Rectal smooth muscle tissue (tissue), 1 donor: Measurements from ENCODE around the gene NDUFS6.

Experiments
- H3K27ac ChIP-seq: one replicate; pipeline ENCODE4 v1.7.0; 2013; ENCODE audit warnings: low read depth, low read length, inconsistent platforms
- H3K27me3 ChIP-seq: one replicate; pipeline ENCODE4 v1.7.0; 2013; ENCODE audit warnings: low read length; ENCODE audit not compliant: control insufficient read depth, insufficient read depth
- H3K36me3 ChIP-seq: one replicate; pipeline ENCODE4 v1.7.0; 2013; ENCODE audit warnings: low read length; ENCODE audit not compliant: control insufficient read depth, insufficient read depth
- H3K4me1 ChIP-seq: one replicate; pipeline ENCODE4 v1.7.0; 2013; ENCODE audit warnings: low read length; ENCODE audit not compliant: control insufficient read depth, insufficient read depth
- H3K4me3 ChIP-seq: one replicate; pipeline ENCODE4 v1.7.0; 2013; ENCODE audit warnings: low read length
- H3K9ac ChIP-seq: one replicate; pipeline ENCODE4 v1.7.0; 2013; ENCODE audit warnings: low read length

Gene NDUFS6

GRCh38 chr5:1769017-1769640 is 32.1 kb upstream of the NDUFS6 start:
- no peaks in the 10 kb centered on the region for H3K27me3 ChIP-seq

GRCh38 chr5:1769752-1770442 is 31.3 kb upstream of the NDUFS6 start:
- Histone ChIP-seq H3K27me3 (no peaks in the 10 kb centered on the region), H3K27ac (no peak overlapping the region), H3K4me1 (no peaks in the 10 kb centered on the region), H3K4me3 (no peak overlapping the region), H3K36me3 (no peaks in the 10 kb centered on the region), H3K9ac (no peak overlapping the region)

More at GRCh38 chr5:1769017-1769640, 32.1 kb upstream of the NDUFS6 start:
- Histone ChIP-seq H3K36me3 (no peaks in the 10 kb centered on the region), H3K4me3 (no peak overlapping the region), H3K27ac (no peak overlapping the region), H3K9ac (no peak overlapping the region), H3K4me1 (no peaks in the 10 kb centered on the region)

GRCh38 chr5:1770443-1770802 is 30.8 kb upstream of the NDUFS6 start:
- no peak overlapping the region for H3K9ac ChIP-seq

DNA sequence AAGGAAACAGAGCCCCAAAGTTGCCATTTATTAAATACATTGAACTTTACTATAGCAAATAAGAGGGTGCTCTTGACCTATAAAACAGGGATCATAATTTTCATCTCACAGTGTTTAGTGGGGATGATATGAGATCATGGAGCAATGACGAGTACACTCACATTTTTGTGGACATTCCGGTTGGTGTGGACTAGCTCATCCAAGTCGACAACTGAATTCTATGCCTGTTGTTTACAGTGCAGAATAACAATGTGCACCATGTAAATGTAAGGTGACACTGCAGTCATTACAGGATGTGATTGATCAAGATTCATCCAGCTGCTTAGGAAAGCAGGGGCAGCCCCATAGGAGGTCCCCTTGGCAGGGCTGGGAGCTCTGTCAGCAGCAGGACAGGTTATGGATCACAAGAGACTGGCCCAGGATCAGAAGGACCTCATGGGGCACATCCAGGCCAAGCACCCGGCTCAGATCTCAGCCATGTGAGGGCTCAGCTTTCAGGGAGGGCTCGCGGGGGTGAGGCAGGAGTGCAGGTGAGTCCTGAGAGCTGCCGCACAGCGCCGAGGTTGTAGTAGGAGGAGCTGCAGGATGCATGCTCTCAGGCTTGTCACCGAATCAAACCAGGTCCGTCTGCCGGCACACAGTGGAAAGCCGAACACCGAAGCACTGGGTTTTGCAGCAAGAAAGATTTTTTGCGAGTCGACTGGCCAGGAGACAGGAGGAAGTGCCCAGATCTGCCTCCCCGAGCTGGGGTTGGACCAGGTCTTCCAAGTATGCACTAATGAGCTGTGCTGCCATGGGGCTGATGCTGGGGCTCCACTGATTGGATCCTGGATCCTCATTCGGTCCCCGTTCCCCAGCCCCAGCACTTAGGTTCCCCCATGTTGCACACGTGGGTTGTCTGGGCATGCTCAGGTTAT is 29.8 kb upstream of the NDUFS6 start:
- H3K27me3 ChIP-seq: no peaks in the 10 kb centered on the region

More at GRCh38 chr5:1770443-1770802, 30.8 kb upstream of the NDUFS6 start:
- Histone ChIP-seq H3K4me1 (no peaks in the 10 kb centered on the region), H3K36me3 (no peaks in the 10 kb centered on the region), H3K4me3 (no peak overlapping the region), H3K27me3 (no peaks in the 10 kb centered on the region), H3K27ac (no peak overlapping the region)

GRCh38 chr5:1772634-1773033 is 28.6 kb upstream of the NDUFS6 start:
- Histone ChIP-seq H3K27me3 (no peaks in the 10 kb centered on the region), H3K27ac (no peak overlapping the region), H3K4me3 (no peak overlapping the region), H3K36me3 (no peaks in the 10 kb centered on the region), H3K4me1 (no peaks in the 10 kb centered on the region), H3K9ac (no peak overlapping the region)

More for the DNA sequence above, 29.8 kb upstream of the NDUFS6 start:
- no peak overlapping the region for H3K4me3 ChIP-seq
- no peaks in the 10 kb centered on the region for H3K4me1 ChIP-seq
- H3K9ac ChIP-seq: no peak overlapping the region
- H3K36me3 ChIP-seq: no peaks in the 10 kb centered on the region
- no peak overlapping the region for H3K27ac ChIP-seq

GRCh38 chr5:1776831-1777230 is 24.4 kb upstream of the NDUFS6 start:
- no peak overlapping the region for H3K4me3 ChIP-seq

DNA sequence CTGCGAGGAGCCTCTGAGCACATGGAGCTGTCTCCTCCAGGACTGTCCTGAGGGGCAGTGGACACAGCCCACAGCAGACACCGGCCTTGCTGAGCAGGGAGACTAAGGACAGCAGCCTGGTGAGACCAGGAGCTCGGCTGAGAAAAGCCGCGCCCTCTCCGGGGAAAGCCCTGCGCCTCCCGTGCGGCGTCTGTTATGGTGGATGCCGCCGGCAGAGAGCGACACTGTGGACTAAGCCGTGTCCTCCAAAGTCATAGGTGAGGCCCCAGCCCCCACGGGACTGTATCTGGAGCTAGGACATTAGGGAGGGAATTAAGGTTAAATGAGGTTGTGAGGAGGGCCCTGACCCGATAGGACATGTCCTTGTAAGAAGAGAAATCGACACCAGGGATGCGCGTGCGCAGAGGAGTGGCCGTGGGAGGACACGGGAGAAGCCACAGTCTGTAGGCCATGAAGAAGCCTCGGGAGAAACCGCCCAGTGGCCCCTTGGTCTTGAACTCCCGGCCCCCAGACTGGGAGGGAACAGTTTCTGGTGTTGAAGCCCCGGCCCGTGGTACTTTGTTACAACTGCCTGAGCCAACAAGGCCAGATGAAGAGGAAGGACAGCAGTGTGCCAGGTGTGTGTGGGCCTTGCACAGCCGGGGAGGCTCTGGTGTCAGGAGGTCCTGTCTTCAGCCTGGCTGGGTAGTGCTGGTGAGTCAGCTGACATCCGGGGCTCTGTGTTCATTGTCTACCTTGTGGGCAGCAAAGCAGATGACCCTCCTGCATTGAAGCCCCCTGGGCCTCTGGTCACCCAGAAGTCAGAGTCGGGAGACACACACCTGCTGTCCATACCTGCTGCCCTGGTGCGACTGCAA is 23.7 kb upstream of the NDUFS6 start:
- Histone ChIP-seq H3K4me1 (no peaks in the 10 kb centered on the region), H3K9ac (no peak overlapping the region), H3K27me3 (peaks cover under 1% of the 10 kb centered on the region), H3K36me3 (no peaks in the 10 kb centered on the region), H3K27ac (no peak overlapping the region), H3K4me3 (no peak overlapping the region)

More at GRCh38 chr5:1776831-1777230, 24.4 kb upstream of the NDUFS6 start:
- Histone ChIP-seq H3K4me1 (no peaks in the 10 kb centered on the region), H3K36me3 (no peaks in the 10 kb centered on the region), H3K9ac (no peak overlapping the region), H3K27me3 (no peaks in the 10 kb centered on the region), H3K27ac (no peak overlapping the region)

DNA sequence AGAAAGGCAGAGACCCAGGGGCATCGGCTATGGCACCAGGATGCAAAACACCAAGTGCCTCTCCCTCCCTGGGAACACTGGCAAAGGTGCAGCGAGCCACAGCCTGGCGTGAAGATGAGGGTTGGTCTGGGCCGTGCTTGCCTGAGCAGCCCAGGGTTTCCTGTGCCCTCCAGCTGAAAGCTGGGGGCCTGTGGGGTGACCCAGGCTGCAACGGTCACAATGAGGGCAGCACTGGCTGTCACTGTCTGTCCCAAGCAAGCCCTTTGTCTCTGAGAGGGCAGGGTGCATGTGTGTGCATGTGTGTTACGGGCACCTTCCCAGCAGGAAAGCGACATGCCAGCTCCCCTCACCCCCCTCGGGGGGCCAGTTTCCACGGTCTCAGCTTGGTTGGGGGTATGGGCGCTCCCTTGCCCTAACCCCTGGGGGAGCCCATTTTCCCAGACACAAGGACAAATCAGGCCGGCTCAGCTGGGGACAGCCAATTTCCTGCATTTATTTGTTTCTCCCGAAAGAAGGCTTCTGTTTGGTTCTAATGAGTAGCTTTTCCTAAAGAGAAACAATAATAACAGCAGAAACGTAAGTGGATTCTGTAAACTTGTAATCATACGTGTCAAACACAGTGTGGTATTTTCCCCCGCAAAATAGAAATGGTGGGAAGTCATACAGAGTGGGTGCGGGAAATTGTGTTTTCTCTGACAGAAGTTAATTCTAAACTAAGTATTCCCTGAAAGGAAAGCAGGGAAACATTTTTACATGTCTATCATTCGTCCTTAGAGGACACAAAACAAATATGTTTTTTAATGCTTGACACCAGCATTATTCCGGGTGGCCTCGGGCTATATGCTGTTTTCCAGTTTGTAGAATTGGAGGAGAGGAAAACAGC is 22.8 kb upstream of the NDUFS6 start:
- H3K27me3 ChIP-seq: peaks cover 2% of the 10 kb centered on the region
- no peak overlapping the region for H3K4me3 ChIP-seq
- H3K27ac ChIP-seq: no peak overlapping the region
- H3K9ac ChIP-seq: no peak overlapping the region
- H3K4me1 ChIP-seq: no peaks in the 10 kb centered on the region
- H3K36me3 ChIP-seq: no peaks in the 10 kb centered on the region

GRCh38 chr5:1779021-1779680 is 22.1 kb upstream of the NDUFS6 start:
- H3K27me3 ChIP-seq: peaks cover 2% of the 10 kb centered on the region
- no peaks in the 10 kb centered on the region for H3K4me1 ChIP-seq
- H3K9ac ChIP-seq: no peak overlapping the region
- no peak overlapping the region for H3K4me3 ChIP-seq
- no peak overlapping the region for H3K27ac ChIP-seq
- no peaks in the 10 kb centered on the region for H3K36me3 ChIP-seq

GRCh38 chr5:1779782-1780613 is 21.2 kb upstream of the NDUFS6 start:
- H3K27me3 ChIP-seq: peaks cover 2% of the 10 kb centered on the region
- no peak overlapping the region for H3K4me3 ChIP-seq
- no peak overlapping the region for H3K27ac ChIP-seq
- H3K9ac ChIP-seq: no peak overlapping the region
- no peaks in the 10 kb centered on the region for H3K36me3 ChIP-seq
- no peaks in the 10 kb centered on the region for H3K4me1 ChIP-seq
